T-helper 17 cell (primary cell): ENCODE results near the gene AUTS2. TPM values are rescaled to one million over a fixed set of nuclear protein-coding genes. Genes with fewer than 3 reads are reported as not detected.
A peak's percentile ranks its signal among the peaks of the same experiment; 100 is the strongest.

Source experiments
- ATAC-seq: fragments of 150-1000 bp; cut with Tn5 transposase; 2 replicates; pipeline ENCODE4 v1.10.0; 2021; ENCODE audit warnings: mild to moderate bottlenecking, moderate library complexity
- DNase-seq, 3 donors: peaks; one replicate each; pipeline versions ENCODE4 v3.0.0 to v3.0.0-alpha.2; 2020 to 2021
- H3K9me3 ChIP-seq: one replicate; pipeline ENCODE4 v1.7.0; 2013; ENCODE audit warnings: low read length, mild to moderate bottlenecking; ENCODE audit not compliant: control insufficient read depth, poor library complexity, severe bottlenecking
- H3K27ac Mint-ChIP-seq: one replicate; pipeline ENCODE4 v1.8.0; 2022; ENCODE audit warnings: mild to moderate bottlenecking, moderate library complexity, mixed read lengths
- H3K27me3 Mint-ChIP-seq: one replicate; pipeline ENCODE4 v1.8.0; 2022; ENCODE audit warnings: mixed read lengths
- H3K36me3 Mint-ChIP-seq: one replicate; pipeline ENCODE4 v1.8.0; 2022; ENCODE audit warnings: low read depth, mixed read lengths
- H3K4me1 Mint-ChIP-seq: one replicate; pipeline ENCODE4 v1.8.0; 2022; ENCODE audit warnings: mild to moderate bottlenecking, mixed read lengths
- H3K4me3 Mint-ChIP-seq: one replicate; pipeline ENCODE4 v1.8.0; 2022; ENCODE audit warnings: mild to moderate bottlenecking, moderate library complexity, mixed read lengths
- total RNA-seq, 4 donors: library from RNA in 2 of 4; stranded (reverse) in 2 of 4; gene quantifications; one replicate each; pipeline ENCODE4 v1.2.3 and lab custom pipeline; 2022 to 2026

The AUTS2 gene
- total RNA-seq, 2 donors from 2014 or later = 84.2 to 89.5 TPM

- DNase-seq = no peak
Measured at GRCh38 chr7:69947998-69948397, 349.7 kb downstream of the AUTS2 start.

DNA sequence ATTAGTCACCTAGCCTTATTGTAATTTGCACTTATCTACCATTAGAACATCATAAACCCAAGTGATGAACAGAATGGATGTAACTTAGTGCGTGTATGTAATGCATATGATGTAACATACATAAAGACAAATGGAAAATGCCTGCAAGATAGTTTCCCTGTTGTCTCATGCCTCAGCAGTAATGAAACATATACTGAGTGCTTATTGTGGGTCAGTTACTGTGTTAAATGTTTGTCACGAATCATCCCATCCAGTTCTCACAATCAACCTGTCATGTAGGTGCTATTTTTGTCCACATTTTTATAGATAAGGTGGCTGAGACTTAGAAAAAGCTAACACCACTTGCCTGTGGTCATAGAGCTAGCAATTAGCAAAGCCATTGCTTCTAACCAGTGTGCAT is 350.8 kb downstream of the AUTS2 start:
- Mint-ChIP-seq H3K4me3 (no peak overlapping the region), H3K27ac (no peak overlapping the region), H3K4me1 (peaks cover 2% of the 10 kb centered on the region), H3K36me3 (no peaks in the 10 kb centered on the region), H3K27me3 (no peaks in the 10 kb centered on the region)
- no peak for DNase-seq
- H3K9me3 ChIP-seq = no peaks in the 10 kb centered on the region
- no peak for ATAC-seq

More at GRCh38 chr7:69947998-69948397, 349.7 kb downstream of the AUTS2 start:
- Mint-ChIP-seq H3K27ac (no peak overlapping the region), H3K27me3 (no peaks in the 10 kb centered on the region), H3K36me3 (no peaks in the 10 kb centered on the region), H3K4me1 (no peaks in the 10 kb centered on the region), H3K4me3 (no peak overlapping the region)
- H3K9me3 ChIP-seq = no peaks in the 10 kb centered on the region
- ATAC-seq = no peak

- DNase-seq (no peak), ATAC-seq (no peak)
- Mint-ChIP-seq H3K27ac (no peak overlapping the region), H3K36me3 (peaks cover 4% of the 10 kb centered on the region), H3K27me3 (no peaks in the 10 kb centered on the region), H3K4me1 (peaks cover 5% of the 10 kb centered on the region), H3K4me3 (no peak overlapping the region)
- H3K9me3 ChIP-seq = no peaks in the 10 kb centered on the region
Measured at GRCh38 chr7:69951458-69951857, 353.2 kb downstream of the AUTS2 start.

GRCh38 chr7:69953136-69954067 is 355.1 kb downstream of the AUTS2 start:
- Mint-ChIP-seq H3K4me3 (no peak overlapping the region), H3K4me1 (peaks cover 5% of the 10 kb centered on the region), H3K27me3 (no peaks in the 10 kb centered on the region), H3K36me3 (peaks cover 4% of the 10 kb centered on the region), H3K27ac (no peak overlapping the region)
- ATAC-seq = peak; percentile 56
- no peaks in the 10 kb centered on the region for H3K9me3 ChIP-seq
- no peak for DNase-seq

- H3K4me3 Mint-ChIP-seq = no peak overlapping the region
- DNase-seq (no peak), ATAC-seq (no peak)
- H3K27ac Mint-ChIP-seq = peak overlapping the region; percentile 19
- H3K4me1 Mint-ChIP-seq = peaks cover 5% of the 10 kb centered on the region
- H3K27me3 Mint-ChIP-seq = no peaks in the 10 kb centered on the region
- peaks cover 4% of the 10 kb centered on the region for H3K36me3 Mint-ChIP-seq
- H3K9me3 ChIP-seq = no peaks in the 10 kb centered on the region
Measured at GRCh38 chr7:69956541-69956940, 358.3 kb downstream of the AUTS2 start.

- H3K4me1 Mint-ChIP-seq = peaks cover 5% of the 10 kb centered on the region
- H3K27me3 Mint-ChIP-seq = no peaks in the 10 kb centered on the region
- H3K9me3 ChIP-seq = no peaks in the 10 kb centered on the region
- DNase-seq (no peak), ATAC-seq (no peak)
- peaks cover 4% of the 10 kb centered on the region for H3K36me3 Mint-ChIP-seq
- no peak overlapping the region for H3K4me3 Mint-ChIP-seq
- H3K27ac Mint-ChIP-seq = no peak overlapping the region
Measured at GRCh38 chr7:69957661-69958060, 359.4 kb downstream of the AUTS2 start.

DNA sequence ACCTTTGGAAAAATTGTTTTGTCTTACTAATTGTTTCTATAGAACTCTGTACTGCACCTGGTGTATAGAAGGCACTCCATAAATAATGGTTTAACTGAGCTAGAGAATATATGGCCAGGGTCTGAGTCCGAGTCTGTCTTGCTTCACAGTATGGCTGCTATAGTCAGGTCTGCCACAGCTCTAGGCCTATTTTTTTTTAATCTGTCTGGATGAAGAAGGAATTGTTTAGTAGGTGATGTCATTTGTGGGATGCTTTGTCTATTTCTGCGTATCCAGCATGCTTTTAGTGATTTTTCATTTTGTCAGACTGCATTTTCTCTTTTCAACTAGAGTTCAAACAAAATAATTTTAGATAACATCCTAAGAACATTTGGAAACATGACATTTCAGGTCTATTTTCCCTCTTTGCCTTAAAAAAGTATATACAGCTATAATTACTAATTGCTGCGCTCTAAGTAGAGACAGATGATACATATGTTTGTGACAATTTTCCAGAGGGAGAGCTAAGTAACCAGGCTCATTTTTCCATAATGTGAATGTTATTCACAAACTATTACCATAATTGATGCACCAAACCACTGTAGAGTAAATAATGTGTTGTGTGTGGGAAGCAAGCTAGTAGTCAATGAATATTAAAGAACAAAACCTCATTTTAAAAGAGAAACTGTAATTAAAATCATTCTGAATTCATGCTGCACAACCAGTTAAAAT is 361.7 kb downstream of the AUTS2 start:
- peaks cover 1% of the 10 kb centered on the region for H3K27me3 Mint-ChIP-seq
- H3K9me3 ChIP-seq = no peaks in the 10 kb centered on the region
- ATAC-seq (no peak), DNase-seq (no peak)
- no peak overlapping the region for H3K4me3 Mint-ChIP-seq
- H3K36me3 Mint-ChIP-seq = peaks cover 4% of the 10 kb centered on the region
- no peak overlapping the region for H3K27ac Mint-ChIP-seq
- no peaks in the 10 kb centered on the region for H3K4me1 Mint-ChIP-seq

GRCh38 chr7:69961436-69961835 is 363.2 kb downstream of the AUTS2 start:
- Mint-ChIP-seq H3K4me3 (no peak overlapping the region), H3K4me1 (no peaks in the 10 kb centered on the region), H3K27me3 (peaks cover 10% of the 10 kb centered on the region), H3K27ac (no peak overlapping the region), H3K36me3 (no peaks in the 10 kb centered on the region)
- DNase-seq (no peak), ATAC-seq (no peak)
- no peaks in the 10 kb centered on the region for H3K9me3 ChIP-seq

GRCh38 chr7:69962186-69963065 is 364.2 kb downstream of the AUTS2 start:
- H3K9me3 ChIP-seq = no peaks in the 10 kb centered on the region
- ATAC-seq (no peak), DNase-seq (no peak)
- Mint-ChIP-seq H3K27ac (no peak overlapping the region), H3K4me1 (no peaks in the 10 kb centered on the region), H3K27me3 (peaks cover 10% of the 10 kb centered on the region), H3K4me3 (no peak overlapping the region), H3K36me3 (no peaks in the 10 kb centered on the region)

GRCh38 chr7:69963393-69963792 is 365.1 kb downstream of the AUTS2 start:
- Mint-ChIP-seq H3K4me1 (no peaks in the 10 kb centered on the region), H3K4me3 (no peak overlapping the region), H3K27ac (no peak overlapping the region), H3K36me3 (no peaks in the 10 kb centered on the region), H3K27me3 (peaks cover 10% of the 10 kb centered on the region)
- no peak for DNase-seq
- no peak for ATAC-seq
- H3K9me3 ChIP-seq = no peaks in the 10 kb centered on the region

DNA sequence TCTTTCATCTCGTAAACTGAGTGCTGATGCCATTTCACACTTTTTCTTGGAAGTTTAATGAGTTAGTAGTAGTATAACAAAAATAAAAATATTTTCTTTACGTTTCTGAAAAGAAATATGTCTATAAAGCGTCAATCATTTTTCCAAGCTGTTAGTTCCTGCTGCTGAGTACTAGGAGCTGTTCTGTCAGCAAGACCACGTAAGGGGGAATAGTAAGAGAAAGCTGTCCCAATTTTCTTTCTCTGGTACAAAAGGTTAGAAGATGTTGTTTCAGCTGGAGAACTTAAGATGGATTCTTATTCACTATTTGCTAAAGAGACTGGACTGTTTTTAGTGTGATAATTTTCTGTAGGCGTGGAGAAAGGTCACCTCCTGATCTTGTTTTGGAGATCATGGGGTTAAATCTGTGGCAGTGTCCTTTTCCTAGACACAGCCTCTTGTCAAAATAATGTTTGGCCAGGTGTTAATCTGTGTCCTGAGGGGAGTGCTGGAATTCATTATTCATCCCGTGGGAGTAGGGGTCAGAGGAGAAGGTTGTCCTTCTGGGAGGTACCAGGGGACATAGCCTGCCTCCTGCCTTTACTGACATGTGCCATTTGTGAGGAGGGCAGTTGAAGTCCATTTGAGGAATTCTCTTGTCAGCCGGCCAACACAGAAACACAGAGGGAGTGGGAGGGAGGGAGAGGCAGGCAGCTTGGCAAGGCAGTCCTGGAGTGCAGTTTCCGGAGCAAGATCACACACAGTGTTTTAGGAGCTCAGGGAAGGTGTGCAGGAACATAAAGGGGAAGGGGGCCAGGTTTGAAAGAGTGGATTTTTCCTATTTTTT is 368.7 kb downstream of the AUTS2 start:
- H3K9me3 ChIP-seq = no peaks in the 10 kb centered on the region
- Mint-ChIP-seq H3K4me1 (no peaks in the 10 kb centered on the region), H3K4me3 (no peak overlapping the region), H3K27ac (no peak overlapping the region), H3K27me3 (peaks cover 10% of the 10 kb centered on the region), H3K36me3 (no peaks in the 10 kb centered on the region)
- DNase-seq (no peak), ATAC-seq (no peak)

DNA sequence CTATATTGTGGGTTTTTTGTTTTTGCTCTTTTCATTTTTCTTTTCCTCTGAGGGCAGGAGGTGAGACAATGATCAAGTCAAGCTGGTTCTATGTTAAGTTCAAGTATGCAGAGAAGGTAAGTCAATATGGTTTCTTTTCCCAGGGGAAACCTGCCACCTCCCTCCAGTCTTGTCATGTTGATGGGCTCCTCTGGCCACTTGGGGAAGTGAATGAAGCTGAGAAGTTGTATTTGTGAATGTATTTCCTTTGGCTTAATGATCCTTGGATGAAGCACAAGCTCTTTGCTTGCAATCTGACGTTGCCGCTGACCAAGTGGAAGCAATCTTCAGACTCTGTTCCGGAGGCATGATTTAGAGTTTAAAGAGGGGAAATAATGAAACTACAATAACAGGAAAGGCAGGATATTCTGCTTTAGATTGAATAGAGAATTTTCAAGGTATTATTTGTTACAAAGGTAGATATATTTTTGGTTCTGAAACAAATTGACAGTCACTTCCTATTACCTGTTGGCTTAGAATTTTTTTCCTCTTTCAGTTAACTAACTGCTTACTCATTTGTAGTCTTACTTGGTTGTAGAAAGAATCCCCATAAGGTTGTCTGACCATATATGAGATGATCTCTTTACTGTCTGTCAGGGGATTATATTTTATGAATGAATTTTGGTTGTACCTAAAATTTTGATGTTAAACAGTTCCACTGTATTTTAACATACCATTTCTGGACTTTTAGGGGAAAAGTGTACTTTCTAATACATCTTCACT is 369.6 kb downstream of the AUTS2 start:
- H3K9me3 ChIP-seq = no peaks in the 10 kb centered on the region
- ATAC-seq (no peak), DNase-seq (no peak)
- Mint-ChIP-seq H3K36me3 (no peaks in the 10 kb centered on the region), H3K4me3 (no peak overlapping the region), H3K27me3 (peaks cover 10% of the 10 kb centered on the region), H3K27ac (no peak overlapping the region), H3K4me1 (no peaks in the 10 kb centered on the region)
